Measurements from ENCODE around the gene PGAP3. TPM values are rescaled to one million over a fixed set of nuclear protein-coding genes. Genes with fewer than 3 reads are reported as not detected.

PGAP3 gene
- total and polyA plus RNA-seq, 7 experiments from 2014 or later = 13.3 to 39.9 (median 34.4) TPM

DNA sequence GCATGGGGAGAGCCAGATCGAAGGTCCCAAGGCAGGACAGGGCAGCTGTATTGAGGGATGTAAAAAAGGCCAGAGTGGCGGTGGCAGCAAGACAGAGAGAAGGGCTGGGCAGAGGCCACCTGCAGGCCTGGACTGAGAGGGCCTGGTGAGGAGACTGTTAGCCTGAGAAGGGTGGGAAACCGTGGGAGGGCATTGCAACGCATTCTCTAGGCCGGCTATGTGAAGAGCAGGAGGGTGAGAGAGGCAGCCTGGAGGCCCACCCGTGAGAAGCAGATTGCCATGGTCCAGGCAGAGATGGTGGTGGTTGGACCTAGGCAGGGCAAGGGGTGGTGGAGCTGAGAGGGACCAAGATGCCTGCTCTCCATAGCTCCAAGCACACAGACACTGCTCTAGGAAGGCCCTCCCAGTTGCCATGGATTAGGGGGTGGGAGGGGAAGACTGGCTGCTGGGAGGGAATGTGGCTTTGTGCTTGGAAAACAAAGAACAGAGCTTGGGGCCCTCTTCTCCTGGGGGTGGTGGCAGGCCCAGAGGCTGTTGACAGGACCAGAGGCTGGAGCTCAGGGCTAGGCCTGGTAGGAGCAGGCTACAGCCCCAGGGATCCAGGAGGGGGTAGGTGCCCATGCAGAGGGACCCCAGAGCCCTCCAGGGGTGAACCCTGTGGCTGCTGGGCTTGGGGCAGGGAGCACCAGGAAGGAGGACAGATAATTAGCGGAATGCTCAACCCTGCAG, 35.1 kb downstream of the PGAP3 start:
- H3K9me3 ChIP-seq (ENCODE audit: control insufficient read depth in 2 of 3, low read length in 3 of 3) = no peaks in the 10 kb centered on the region
- POLR2A ChIA-PET = interaction anchor here (1.0 to 1.4 kb wide), 2 partner anchors 14 to 15 kb away, joined by 4 to 5 read pairs; no protein-coding TSS in a partner anchor
- Mint-ChIP-seq H3K27me3 (no peaks in the 10 kb centered on the region), H3K27ac (peak overlapping the region in 8 of 9 donors; percentile 14 to 82 (median 66)), H3K4me3 (peak overlapping the region in 3 of 10 donors; percentile 5 to 61 (median 17)), H3K4me1 (peaks cover 24 to 67% (median 56%) of the 10 kb centered on the region in 7 donors), H3K9me3 (no peaks in the 10 kb centered on the region), H3K36me3 (peaks cover 0 to 20% (median 0%) of the 10 kb centered on the region in 5 donors)
- peaks cover 4 to 13% of the 10 kb centered on the region in 2 donors for H3K4me1 ChIP-seq (ENCODE audit: control insufficient read depth in 2 of 2, insufficient read depth in 2 of 2, low read length in 2 of 2)
- CTCF ChIA-PET = interaction anchor here (0.6 to 3.5 kb wide), 17 partner anchors 10 to 373 kb away, joined by 3 to 20 read pairs (median 4); partner anchors contain the start of gene PNMT
- H3K36me3 ChIP-seq (ENCODE audit: control insufficient read depth in 2 of 3, insufficient read depth in 3 of 3, low read length in 3 of 3) = peaks cover 0 to 35% (median 0%) of the 10 kb centered on the region in 3 experiments
- no peak overlapping the region for H3K4me3 ChIP-seq (ENCODE audit: low read length)
- ATAC-seq (no peak), DNase-seq (no peak)
- intact Hi-C loops (cut with micrococcal nuclease) = loop anchor here in 1 of 2 donors (2.0 kb wide), 1 partner anchor 30 kb away; no protein-coding TSS in a partner anchor
- H3K27me3 ChIP-seq (ENCODE audit: control insufficient read depth in 2 of 2, insufficient read depth in 2 of 2, low read length in 2 of 2) = no peaks in the 10 kb centered on the region
- H3K27ac ChIP-seq (ENCODE audit: low read depth, low read length) = no peak overlapping the region

GRCh38 chr17:39651923-39652586, 35.8 kb downstream of the PGAP3 start:
- ChIA-PET CTCF (interaction anchor here (0.6 to 3.5 kb wide), 11 partner anchors 11 to 373 kb away, joined by 3 to 15 read pairs (median 3); no protein-coding TSS in a partner anchor), POLR2A (interaction anchor here (0.5 to 1.4 kb wide), 3 partner anchors 14 to 80 kb away, joined by 4 to 9 read pairs (median 5); no protein-coding TSS in a partner anchor)
- H3K4me1 Mint-ChIP-seq = peaks cover 24 to 68% (median 56%) of the 10 kb centered on the region in 7 donors
- H3K27me3 ChIP-seq (ENCODE audit: control insufficient read depth in 2 of 2, insufficient read depth in 2 of 2, low read length in 2 of 2) = no peaks in the 10 kb centered on the region
- intact Hi-C loops (cut with micrococcal nuclease) = loop anchor here in 1 of 2 donors (2.0 kb wide), 1 partner anchor 29 kb away; no protein-coding TSS in a partner anchor
- H3K4me1 ChIP-seq (ENCODE audit: control insufficient read depth in 2 of 2, insufficient read depth in 2 of 2, low read length in 2 of 2) = peaks cover 4 to 10% of the 10 kb centered on the region in 2 donors
- H3K4me3 ChIP-seq (ENCODE audit: low read length) = no peak overlapping the region
- peaks cover 0 to 18% (median 0%) of the 10 kb centered on the region in 5 donors for H3K36me3 Mint-ChIP-seq
- ATAC-seq (no peak), DNase-seq (no peak)
- H3K9me3 ChIP-seq (ENCODE audit: control insufficient read depth in 2 of 3, low read length in 3 of 3) = no peaks in the 10 kb centered on the region
- H3K27me3 Mint-ChIP-seq = no peaks in the 10 kb centered on the region
- H3K36me3 ChIP-seq (ENCODE audit: control insufficient read depth in 2 of 3, insufficient read depth in 3 of 3, low read length in 3 of 3) = peaks cover 0 to 32% (median 0%) of the 10 kb centered on the region in 3 experiments
- peak overlapping the region in 3 of 10 donors; percentile 5 to 61 (median 17) for H3K4me3 Mint-ChIP-seq
- peak overlapping the region in 8 of 9 donors; percentile 32 to 82 (median 66) for H3K27ac Mint-ChIP-seq
- no peaks in the 10 kb centered on the region for H3K9me3 Mint-ChIP-seq
- no peak overlapping the region for H3K27ac ChIP-seq (ENCODE audit: low read depth, low read length)

- H3K9me3 Mint-ChIP-seq = no peaks in the 10 kb centered on the region
- no peak for DNase-seq
- POLR2A ChIA-PET = interaction anchor here (1.1 kb wide), 1 partner anchor 8 kb away, joined by 3 read pairs; no protein-coding TSS in a partner anchor
- peaks cover 23 to 72% (median 55%) of the 10 kb centered on the region in 7 donors for H3K4me1 Mint-ChIP-seq
- H3K4me3 Mint-ChIP-seq = no peak overlapping the region
- intact Hi-C loops (cut with micrococcal nuclease) = no loop called here
- H3K36me3 Mint-ChIP-seq = peaks cover 0 to 12% (median 0%) of the 10 kb centered on the region in 5 donors
- CTCF ChIA-PET = interaction anchor here (1.2 kb wide), 3 partner anchors 11 to 28 kb away, joined by 3 to 4 read pairs (median 4); no protein-coding TSS in a partner anchor
- Histone ChIP-seq H3K27ac (ENCODE audit: low read depth, low read length) (no peak overlapping the region), H3K4me1 (ENCODE audit: control insufficient read depth in 2 of 2, insufficient read depth in 2 of 2, low read length in 2 of 2) (peaks cover 4 to 10% of the 10 kb centered on the region in 2 donors), H3K27me3 (ENCODE audit: control insufficient read depth in 2 of 2, insufficient read depth in 2 of 2, low read length in 2 of 2) (no peaks in the 10 kb centered on the region), H3K4me3 (ENCODE audit: low read length) (no peak overlapping the region), H3K9me3 (ENCODE audit: control insufficient read depth in 2 of 3, low read length in 3 of 3) (no peaks in the 10 kb centered on the region), H3K36me3 (ENCODE audit: control insufficient read depth in 2 of 3, insufficient read depth in 3 of 3, low read length in 3 of 3) (peaks cover 0 to 27% (median 0%) of the 10 kb centered on the region in 3 experiments)
- peak overlapping the region in 8 of 9 donors; percentile 39 to 89 (median 72) for H3K27ac Mint-ChIP-seq
- no peak for ATAC-seq
- no peaks in the 10 kb centered on the region for H3K27me3 Mint-ChIP-seq
Measured at GRCh38 chr17:39650121-39650579, 37.7 kb downstream of the PGAP3 start.

DNA sequence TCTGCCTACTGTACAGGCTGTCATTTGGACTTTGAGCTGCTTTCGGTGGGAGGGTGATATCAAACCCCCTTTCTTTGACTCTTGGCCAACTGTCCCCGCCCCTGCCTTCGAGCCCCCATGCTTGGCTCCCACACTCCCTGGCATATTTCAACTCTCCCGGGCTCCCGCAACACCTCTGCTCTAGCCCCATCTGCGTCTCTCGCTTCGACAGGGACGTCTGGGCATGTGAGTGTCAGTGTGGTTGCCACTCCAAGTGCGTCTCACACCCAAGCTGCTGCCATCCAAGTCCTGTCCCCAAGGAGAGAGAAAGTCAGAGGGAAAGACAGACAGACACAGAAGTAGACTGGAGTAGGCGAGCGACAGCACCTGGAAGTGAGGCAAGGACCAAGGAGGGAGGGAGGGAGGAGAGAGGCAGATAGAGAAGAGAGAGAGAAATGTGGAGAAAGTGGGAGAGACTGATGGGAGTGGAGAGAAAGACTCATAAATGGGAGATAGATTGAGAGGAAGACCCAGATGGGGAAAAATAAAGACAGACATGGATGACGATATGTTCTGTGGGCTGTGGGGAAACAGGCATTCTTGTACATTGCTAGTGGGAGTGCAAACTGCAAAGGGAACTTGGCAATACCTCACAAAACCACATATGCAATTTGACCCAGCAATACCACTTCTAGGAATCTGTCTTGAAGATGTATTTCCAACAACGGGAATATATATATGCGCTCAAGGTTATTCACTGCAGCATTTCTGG, 39.1 kb downstream of the PGAP3 start:
- DNase-seq = no peak
- intact Hi-C loops (cut with micrococcal nuclease) = no loop called here
- Mint-ChIP-seq H3K4me1 (peaks cover 21 to 74% (median 57%) of the 10 kb centered on the region in 7 donors), H3K36me3 (peaks cover 0 to 12% (median 0%) of the 10 kb centered on the region in 5 donors), H3K27me3 (no peaks in the 10 kb centered on the region), H3K9me3 (no peaks in the 10 kb centered on the region), H3K27ac (peak overlapping the region in 7 of 9 donors; percentile 9 to 70 (median 49)), H3K4me3 (no peak overlapping the region)
- H3K36me3 ChIP-seq (ENCODE audit: control insufficient read depth in 2 of 3, insufficient read depth in 3 of 3, low read length in 3 of 3) = peaks cover 0 to 24% (median 0%) of the 10 kb centered on the region in 3 experiments
- CTCF ChIA-PET = interaction anchor here (1.3 to 1.5 kb wide), 2 partner anchors 14 to 17 kb away, joined by 3 to 4 read pairs; no protein-coding TSS in a partner anchor
- no peak for ATAC-seq
- H3K4me3 ChIP-seq (ENCODE audit: low read length) = no peak overlapping the region
- no peaks in the 10 kb centered on the region for H3K9me3 ChIP-seq (ENCODE audit: control insufficient read depth in 2 of 3, low read length in 3 of 3)
- peaks cover 4 to 5% of the 10 kb centered on the region in 2 donors for H3K4me1 ChIP-seq (ENCODE audit: control insufficient read depth in 2 of 2, insufficient read depth in 2 of 2, low read length in 2 of 2)
- POLR2A ChIA-PET = interaction anchor here (0.7 to 1.4 kb wide), 3 partner anchors 9 to 277 kb away, joined by 3 read pairs; no protein-coding TSS in a partner anchor
- H3K27me3 ChIP-seq (ENCODE audit: control insufficient read depth in 2 of 2, insufficient read depth in 2 of 2, low read length in 2 of 2) = no peaks in the 10 kb centered on the region
- H3K27ac ChIP-seq (ENCODE audit: low read depth, low read length) = no peak overlapping the region

- DNase-seq (no peak), ATAC-seq (no peak)
- Mint-ChIP-seq H3K9me3 (no peaks in the 10 kb centered on the region), H3K27ac (peak overlapping the region in 3 of 9 donors; percentile 33 to 57 (median 41)), H3K27me3 (no peaks in the 10 kb centered on the region), H3K36me3 (peaks cover 0 to 12% (median 0%) of the 10 kb centered on the region in 5 donors), H3K4me1 (peaks cover 30 to 78% (median 60%) of the 10 kb centered on the region in 7 donors), H3K4me3 (no peak overlapping the region)
- Histone ChIP-seq H3K9me3 (ENCODE audit: control insufficient read depth in 2 of 3, low read length in 3 of 3) (no peaks in the 10 kb centered on the region), H3K27me3 (ENCODE audit: control insufficient read depth in 2 of 2, insufficient read depth in 2 of 2, low read length in 2 of 2) (no peaks in the 10 kb centered on the region), H3K4me1 (ENCODE audit: control insufficient read depth in 2 of 2, insufficient read depth in 2 of 2, low read length in 2 of 2) (peaks cover under 1 to 17% of the 10 kb centered on the region in 2 donors), H3K4me3 (ENCODE audit: low read length) (no peak overlapping the region), H3K36me3 (ENCODE audit: control insufficient read depth in 2 of 3, insufficient read depth in 3 of 3, low read length in 3 of 3) (peaks cover 0 to 20% (median 0%) of the 10 kb centered on the region in 3 experiments), H3K27ac (ENCODE audit: low read depth, low read length) (no peak overlapping the region)
- intact Hi-C loops (cut with micrococcal nuclease) = no loop called here
- POLR2A ChIA-PET = interaction anchor here (0.9 to 1.4 kb wide), 2 partner anchors 9 to 10 kb away, joined by 3 to 4 read pairs; no protein-coding TSS in a partner anchor
- CTCF ChIA-PET = interaction anchor here (0.8 to 1.3 kb wide), 2 partner anchors 15 to 24 kb away, joined by 3 read pairs; no protein-coding TSS in a partner anchor
Measured at GRCh38 chr17:39647256-39647655, 40.6 kb downstream of the PGAP3 start.
